B cell (primary cell): ENCODE results near the gene GPR137B. TPM values are rescaled to one million over a fixed set of nuclear protein-coding genes. Genes with fewer than 3 reads are reported as not detected.

ENCODE experiments used
- ATAC-seq: fragments of 200-7000 bp; cut with Tn5 transposase; one replicate; pipeline ENCODE4 v1.10.0; 2021; ENCODE audit warnings: low read depth, mild to moderate bottlenecking, moderate number of reproducible peaks, moderate library complexity
- CTCF ChIA-PET: fragments of 350-600 bp; sonication (Branson Sonifier 250); formaldehyde crosslinking; loops from one replicate; lab custom pipeline; 2021; ENCODE audit warnings: antibody characterized with exemption, inconsistent platforms; lab: Charles Lee
- POLR2A ChIA-PET: fragments of 350-600 bp; sonication (Branson Sonifier 250); formaldehyde crosslinking; loops from one replicate; lab custom pipeline; 2021; ENCODE audit warnings: antibody characterized with exemption; lab: Charles Lee
- DNase-seq: peaks from one replicate; pipeline ENCODE4 v3.0.0; 2013
- H2AFZ ChIP-seq: 2 replicates; pipeline ENCODE4 v1.6.1; 2012; ENCODE audit warnings: mild to moderate bottlenecking, low read depth, low read length; ENCODE audit not compliant: insufficient read depth, poor library complexity, severe bottlenecking
- H3K27ac ChIP-seq, 2 donors: 1 replicate in 1 of 2; 2 replicates in 1 of 2; pipeline ENCODE4 v1.5.1; 2012 to 2013; ENCODE audit warnings: low read length in 2 of 2, mild to moderate bottlenecking in 2 of 2, moderate library complexity in 1 of 2
- H3K27me3 ChIP-seq, 4 experiments: fragments of 200-600 bp in 1 of 4; sonication (generic) in 1 of 4; replicated peaks in 1 of 4; 1 replicate in 2 of 4; 2 replicates in 2 of 4; pipeline versions ENCODE4 v1.6.1 to v1.7.0; 2013 to 2016; ENCODE audit warnings: low read length in 3 of 4, mild to moderate bottlenecking in 2 of 4, mixed read lengths in 1 of 4, moderate library complexity in 1 of 4; ENCODE audit not compliant: insufficient read depth in 4 of 4, control insufficient read depth in 3 of 4; ENCODE audit errors: control extremely low read depth in 1 of 4
- H3K36me3 ChIP-seq, 2 experiments: replicated peaks in 1 of 2; 1 replicate in 1 of 2; 2 replicates in 1 of 2; pipeline versions ENCODE4 v1.6.1 to v1.7.1; 2013; ENCODE audit warnings: low read length in 1 of 2; ENCODE audit not compliant: insufficient read depth in 2 of 2, control insufficient read depth in 1 of 2; ENCODE audit errors: control extremely low read depth in 1 of 2, extremely low read depth in 1 of 2
- H3K4me1 ChIP-seq, 2 donors: fragments of 200-600 bp in 1 of 2; sonication (generic) in 1 of 2; 1 replicate in 1 of 2; 2 replicates in 1 of 2; pipeline versions ENCODE4 v1.5.1 to v1.6.1; 2013 to 2017; ENCODE audit warnings: low read length in 2 of 2; ENCODE audit not compliant: control insufficient read depth in 2 of 2, insufficient read depth in 2 of 2
- H3K4me2 ChIP-seq: replicated peaks from 2 replicates; pipeline ENCODE3; 2012; ENCODE audit warnings: mild to moderate bottlenecking, low read depth, low read length; ENCODE audit not compliant: poor library complexity, severe bottlenecking
- H3K4me3 ChIP-seq, 5 experiments: fragments of 200-600 bp in 1 of 5; sonication (generic) in 1 of 5; 1 replicate in 3 of 5; 2 replicates in 2 of 5; pipeline versions ENCODE4 v1.5.1 to v1.7.0; 2011 to 2016; ENCODE audit warnings: low read length in 4 of 5, mild to moderate bottlenecking in 4 of 5, low read depth in 2 of 5, control low read depth in 1 of 5, moderate library complexity in 1 of 5; ENCODE audit not compliant: insufficient read depth in 1 of 5; ENCODE audit errors: control extremely low read depth in 1 of 5, extremely low read depth in 1 of 5
- H3K79me2 ChIP-seq: fragments of 200-600 bp; sonication (generic); one replicate; pipeline ENCODE4 v1.6.0; 2016; ENCODE audit warnings: low read length; ENCODE audit not compliant: control insufficient read depth, insufficient read depth
- H3K9ac ChIP-seq: fragments of 200-600 bp; sonication (generic); 2 replicates; pipeline ENCODE4 v1.6.1; 2017; ENCODE audit warnings: mild to moderate bottlenecking, low read length, moderate library complexity
- H3K9me3 ChIP-seq, 3 donors: one replicate each; pipeline versions ENCODE4 v1.6.1 to v1.7.1; 2013; ENCODE audit warnings: low read length in 2 of 3; ENCODE audit not compliant: control insufficient read depth in 2 of 3, insufficient read depth in 1 of 3; ENCODE audit errors: control extremely low read depth in 1 of 3
- H4K20me1 ChIP-seq: 2 replicates; pipeline ENCODE4 v1.6.0; 2012; ENCODE audit warnings: mild to moderate bottlenecking, low read length; ENCODE audit not compliant: insufficient read depth, control insufficient read depth, poor library complexity, severe bottlenecking
- H3K27ac Mint-ChIP-seq: one replicate; pipeline ENCODE4 v1.8.0; 2021; ENCODE audit warnings: mixed read lengths
- H3K27me3 Mint-ChIP-seq: one replicate; pipeline ENCODE4 v1.8.0; 2021; ENCODE audit warnings: mixed read lengths
- H3K4me1 Mint-ChIP-seq: one replicate; pipeline ENCODE4 v1.8.0; 2021; ENCODE audit warnings: mixed read lengths
- H3K4me3 Mint-ChIP-seq: one replicate; pipeline ENCODE4 v1.8.0; 2021; ENCODE audit warnings: mixed read lengths
- H3K9me3 Mint-ChIP-seq: one replicate; pipeline ENCODE4 v1.8.0; 2022; ENCODE audit warnings: mixed read lengths; ENCODE audit not compliant: insufficient read depth
- EZH2 ChIP-seq: IDR thresholded peaks from 2 replicates; pipeline ENCODE4 v1.6.1; 2012; ENCODE audit warnings: borderline replicate concordance, low read depth, mild to moderate bottlenecking, moderate library complexity, low read length; ENCODE audit not compliant: insufficient read depth, poor library complexity, severe bottlenecking
- whole genome bisulfite sequencing: methylation state at CpG from one replicate; pipeline ENCODE4 v1.1.5; 2013; ENCODE audit warnings: missing lambda C conversion rate; ENCODE audit not compliant: insufficient coverage; 5-methylcytosine and 5-hydroxymethylcytosine counted together
- intact Hi-C: fragments of 100-400 bp; cut with micrococcal nuclease; formaldehyde crosslinking; loops from one replicate; pipeline ENCODE4 v1.10.0; 2022
- polyA plus RNA-seq: library from polyadenylated mRNA; depleted of rRNA; stranded (reverse); fragments of >200 nt; gene quantifications from 2 replicates; pipeline ENCODE4 v1.2.3, GENCODE V29; 2012
- total RNA-seq, 2 donors: library from RNA; stranded (reverse); fragments of 120-200 nt in 1 of 2; gene quantifications; 1 replicate in 1 of 2; 2 replicates in 1 of 2; pipeline versions ENCODE4 v1.2.3 to v1.2.4, GENCODE V29; 2013 to 2022
- TF ChIP-seq, protein P1 (sequence below): fragments of 200-600 bp; IDR thresholded peaks from one replicate; pipeline ENCODE4 v1.8.0; 2022; ENCODE audit warnings: antibody characterized with exemption, mild to moderate bottlenecking

GPR137B gene
- total and polyA plus RNA-seq, 2 donors (not counting 1 experiment from before 2014, with no cell fraction given) = 1.5 to 11.8 TPM

DNA sequence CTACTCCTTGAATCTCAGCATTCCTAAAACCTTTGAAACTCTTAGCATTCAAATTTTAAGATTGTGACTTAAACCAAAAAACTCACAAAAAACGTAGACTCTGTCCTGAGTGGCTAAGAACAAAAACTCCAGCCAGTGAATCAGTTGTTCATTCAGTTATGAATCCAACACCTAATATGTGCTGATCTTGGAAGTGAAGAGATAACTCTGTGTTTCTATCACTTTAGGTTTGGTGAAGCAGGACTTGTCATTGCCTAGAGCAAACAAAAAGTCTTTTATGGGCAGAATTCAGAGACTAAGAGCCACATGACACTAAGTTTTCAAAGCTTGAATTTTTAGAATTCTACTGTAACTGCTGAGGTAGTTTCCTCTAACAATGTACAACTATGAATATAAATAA lies 10.4 kb upstream of the GPR137B start:
- intact Hi-C loops = no loop called here
- Histone ChIP-seq H3K9me3 (no peaks in the 10 kb centered on the region), H2AFZ (no peak overlapping the region), H3K36me3 (no peaks in the 10 kb centered on the region), H3K9ac (no peak overlapping the region), H3K4me1 (peaks cover 0 to 4% of the 10 kb centered on the region in 2 donors), H3K27ac (no peak overlapping the region), H3K4me2 (no peak overlapping the region), H3K27me3 (peaks cover 0 to 10% (median 2%) of the 10 kb centered on the region in 4 experiments), H4K20me1 (no peaks in the 10 kb centered on the region), H3K4me3 (no peak overlapping the region), H3K79me2 (no peaks in the 10 kb centered on the region)
- no peak for ATAC-seq
- Mint-ChIP-seq H3K9me3 (peaks cover 4% of the 10 kb centered on the region), H3K27ac (no peak overlapping the region), H3K4me3 (no peak overlapping the region), H3K4me1 (peaks cover 4% of the 10 kb centered on the region), H3K27me3 (peaks cover 46% of the 10 kb centered on the region)
- ChIA-PET POLR2A (no interaction called here), CTCF (interaction anchor here (1.4 kb wide), 1 partner anchor 24 kb away, joined by 3 read pairs; no protein-coding TSS in a partner anchor)
- DNase-seq = no peak
- TF ChIP-seq, protein P1, sequence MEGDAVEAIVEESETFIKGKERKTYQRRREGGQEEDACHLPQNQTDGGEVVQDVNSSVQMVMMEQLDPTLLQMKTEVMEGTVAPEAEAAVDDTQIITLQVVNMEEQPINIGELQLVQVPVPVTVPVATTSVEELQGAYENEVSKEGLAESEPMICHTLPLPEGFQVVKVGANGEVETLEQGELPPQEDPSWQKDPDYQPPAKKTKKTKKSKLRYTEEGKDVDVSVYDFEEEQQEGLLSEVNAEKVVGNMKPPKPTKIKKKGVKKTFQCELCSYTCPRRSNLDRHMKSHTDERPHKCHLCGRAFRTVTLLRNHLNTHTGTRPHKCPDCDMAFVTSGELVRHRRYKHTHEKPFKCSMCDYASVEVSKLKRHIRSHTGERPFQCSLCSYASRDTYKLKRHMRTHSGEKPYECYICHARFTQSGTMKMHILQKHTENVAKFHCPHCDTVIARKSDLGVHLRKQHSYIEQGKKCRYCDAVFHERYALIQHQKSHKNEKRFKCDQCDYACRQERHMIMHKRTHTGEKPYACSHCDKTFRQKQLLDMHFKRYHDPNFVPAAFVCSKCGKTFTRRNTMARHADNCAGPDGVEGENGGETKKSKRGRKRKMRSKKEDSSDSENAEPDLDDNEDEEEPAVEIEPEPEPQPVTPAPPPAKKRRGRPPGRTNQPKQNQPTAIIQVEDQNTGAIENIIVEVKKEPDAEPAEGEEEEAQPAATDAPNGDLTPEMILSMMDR = no peak
- TF ChIP-seq EZH2 = no peak
- WGBS = no CpG with 5 or more reads among the region's 1 CpG

DNA sequence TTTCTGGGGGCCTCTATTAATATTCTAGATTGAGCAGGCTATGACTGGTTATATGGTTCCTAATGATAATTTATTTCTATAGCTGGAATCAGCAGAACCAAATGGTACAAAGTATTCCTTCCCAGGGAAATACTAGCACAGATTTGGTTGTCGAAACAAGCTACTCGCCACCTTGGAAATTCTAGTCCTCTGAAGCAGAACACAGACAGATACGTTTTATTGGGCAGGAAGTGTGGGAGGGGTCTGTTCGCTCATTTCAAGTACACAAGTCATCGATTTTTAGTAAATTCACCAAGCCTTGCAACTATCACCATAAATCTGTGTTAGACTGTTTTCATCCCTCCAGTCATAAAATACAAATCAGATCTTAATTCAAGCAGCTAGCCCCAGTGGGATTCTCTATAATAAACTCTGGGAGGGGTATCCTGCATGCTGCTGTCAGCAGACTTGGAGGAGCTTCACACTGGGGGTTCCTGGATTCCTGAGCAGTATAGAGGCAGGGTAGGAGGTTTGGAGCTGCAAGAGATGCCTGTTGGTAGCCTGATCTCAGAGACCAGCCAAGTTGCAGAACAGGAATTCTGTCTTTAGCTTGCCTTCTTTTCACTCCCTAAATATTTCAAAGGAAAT lies 9.8 kb upstream of the GPR137B start:
- no peak overlapping the region for H3K27ac ChIP-seq
- ATAC-seq (no peak), DNase-seq (no peak)
- ChIA-PET CTCF (interaction anchor here (0.7 to 1.4 kb wide), 2 partner anchors 25 to 298 kb away, joined by 3 read pairs; no protein-coding TSS in a partner anchor), POLR2A (no interaction called here)
- H3K36me3 ChIP-seq = no peaks in the 10 kb centered on the region
- H2AFZ ChIP-seq = no peak overlapping the region
- H3K4me1 ChIP-seq = peaks cover 0 to 4% of the 10 kb centered on the region in 2 donors
- peaks cover 49% of the 10 kb centered on the region for H3K27me3 Mint-ChIP-seq
- H3K27ac Mint-ChIP-seq = no peak overlapping the region
- H4K20me1 ChIP-seq = no peaks in the 10 kb centered on the region
- H3K27me3 ChIP-seq = peaks cover 0 to 10% (median 2%) of the 10 kb centered on the region in 4 experiments
- H3K4me3 ChIP-seq = no peak overlapping the region
- no CpG with 5 or more reads among the region's 5 CpGs for WGBS
- H3K9me3 ChIP-seq = no peaks in the 10 kb centered on the region
- H3K79me2 ChIP-seq = no peaks in the 10 kb centered on the region
- peaks cover 4% of the 10 kb centered on the region for H3K9me3 Mint-ChIP-seq
- H3K9ac ChIP-seq = no peak overlapping the region
- H3K4me2 ChIP-seq = no peak overlapping the region
- intact Hi-C loops = no loop called here
- H3K4me3 Mint-ChIP-seq = no peak overlapping the region
- peaks cover 4% of the 10 kb centered on the region for H3K4me1 Mint-ChIP-seq
- TF ChIP-seq, protein P1 = no peak
- TF ChIP-seq EZH2 = no peak
